Neuron (in vitro differentiated cells): Measurements from ENCODE around the gene ICE2.

Source experiments
- H2AFZ ChIP-seq: one replicate; pipeline ENCODE4 v1.6.1; 2013; ENCODE audit warnings: low read depth, mild to moderate bottlenecking, inconsistent platforms, low read length, moderate library complexity
- H3K27me3 ChIP-seq: one replicate; pipeline ENCODE4 v1.6.1; 2013; ENCODE audit warnings: low read length; ENCODE audit not compliant: insufficient read depth
- H3K36me3 ChIP-seq: one replicate; pipeline ENCODE4 v1.6.1; 2013; ENCODE audit warnings: low read length; ENCODE audit not compliant: insufficient read depth
- H3K4me1 ChIP-seq: one replicate; pipeline ENCODE4 v1.6.1; 2013; ENCODE audit warnings: low read length; ENCODE audit not compliant: insufficient read depth
- H3K4me3 ChIP-seq: 2 replicates; pipeline ENCODE4 v1.5.1; 2013; ENCODE audit warnings: mild to moderate bottlenecking, low read length, moderate library complexity
- H3K9me3 ChIP-seq: one replicate; pipeline ENCODE4 v1.6.1; 2013; ENCODE audit warnings: low read length

The ICE2 gene

GRCh38 chr15:60458721-60459120 is 20.2 kb downstream of the ICE2 start:
- Histone ChIP-seq H3K36me3 (peaks cover 44% of the 10 kb centered on the region), H2AFZ (no peak overlapping the region), H3K9me3 (no peaks in the 10 kb centered on the region), H3K4me1 (no peaks in the 10 kb centered on the region), H3K4me3 (no peak overlapping the region), H3K27me3 (no peaks in the 10 kb centered on the region)

- Histone ChIP-seq H3K4me3 (no peak overlapping the region), H3K27me3 (no peaks in the 10 kb centered on the region), H3K9me3 (no peaks in the 10 kb centered on the region), H3K4me1 (no peaks in the 10 kb centered on the region), H3K36me3 (peaks cover 46% of the 10 kb centered on the region), H2AFZ (no peak overlapping the region)
Observed at GRCh38 chr15:60457985-60458384, 21.0 kb downstream of the ICE2 start.

- no peaks in the 10 kb centered on the region for H3K9me3 ChIP-seq
- H3K36me3 ChIP-seq: peaks cover 52% of the 10 kb centered on the region
- no peak overlapping the region for H2AFZ ChIP-seq
- H3K4me3 ChIP-seq: no peak overlapping the region
- no peaks in the 10 kb centered on the region for H3K4me1 ChIP-seq
- no peaks in the 10 kb centered on the region for H3K27me3 ChIP-seq
Observed at GRCh38 chr15:60454824-60455223, 24.1 kb downstream of the ICE2 start.

GRCh38 chr15:60448668-60449360 is 30.1 kb downstream of the ICE2 start:
- no peaks in the 10 kb centered on the region for H3K9me3 ChIP-seq
- no peak overlapping the region for H3K4me3 ChIP-seq
- H3K36me3 ChIP-seq: peaks cover 59% of the 10 kb centered on the region
- no peaks in the 10 kb centered on the region for H3K27me3 ChIP-seq
- H2AFZ ChIP-seq: no peak overlapping the region
- H3K4me1 ChIP-seq: no peaks in the 10 kb centered on the region

GRCh38 chr15:60444289-60444912 is 34.5 kb downstream of the ICE2 start:
- Histone ChIP-seq H3K4me3 (no peak overlapping the region), H3K27me3 (no peaks in the 10 kb centered on the region), H3K36me3 (peaks cover 51% of the 10 kb centered on the region), H3K4me1 (no peaks in the 10 kb centered on the region), H2AFZ (no peak overlapping the region), H3K9me3 (no peaks in the 10 kb centered on the region)

- Histone ChIP-seq H2AFZ (no peak overlapping the region), H3K27me3 (no peaks in the 10 kb centered on the region), H3K36me3 (peaks cover 44% of the 10 kb centered on the region), H3K4me1 (no peaks in the 10 kb centered on the region), H3K9me3 (no peaks in the 10 kb centered on the region), H3K4me3 (no peak overlapping the region)
Observed at GRCh38 chr15:60442763-60443162, 36.2 kb downstream of the ICE2 start.

GRCh38 chr15:60442031-60442650 is 36.8 kb downstream of the ICE2 start:
- H3K27me3 ChIP-seq: no peaks in the 10 kb centered on the region
- H3K36me3 ChIP-seq: peaks cover 38% of the 10 kb centered on the region
- H2AFZ ChIP-seq: no peak overlapping the region
- no peaks in the 10 kb centered on the region for H3K9me3 ChIP-seq
- H3K4me1 ChIP-seq: no peaks in the 10 kb centered on the region
- no peak overlapping the region for H3K4me3 ChIP-seq

- Histone ChIP-seq H3K4me3 (no peak overlapping the region), H3K27me3 (no peaks in the 10 kb centered on the region), H3K9me3 (no peaks in the 10 kb centered on the region), H3K36me3 (peaks cover 32% of the 10 kb centered on the region), H2AFZ (no peak overlapping the region), H3K4me1 (no peaks in the 10 kb centered on the region)
Observed at GRCh38 chr15:60441331-60441730, 37.6 kb downstream of the ICE2 start.

- H2AFZ ChIP-seq: no peak overlapping the region
- no peak overlapping the region for H3K4me3 ChIP-seq
- H3K36me3 ChIP-seq: peaks cover 41% of the 10 kb centered on the region
- H3K9me3 ChIP-seq: no peaks in the 10 kb centered on the region
- H3K4me1 ChIP-seq: no peaks in the 10 kb centered on the region
- H3K27me3 ChIP-seq: no peaks in the 10 kb centered on the region
Observed at GRCh38 chr15:60438646-60439045, 40.3 kb downstream of the ICE2 start.

- Histone ChIP-seq H2AFZ (no peak overlapping the region), H3K36me3 (peaks cover 56% of the 10 kb centered on the region), H3K4me1 (peaks cover 10% of the 10 kb centered on the region), H3K4me3 (no peak overlapping the region), H3K9me3 (no peaks in the 10 kb centered on the region), H3K27me3 (no peaks in the 10 kb centered on the region)
Observed at GRCh38 chr15:60428935-60429334, 50.0 kb downstream of the ICE2 start.

- Histone ChIP-seq H2AFZ (no peak overlapping the region), H3K9me3 (no peaks in the 10 kb centered on the region), H3K27me3 (no peaks in the 10 kb centered on the region), H3K4me1 (peaks cover 24% of the 10 kb centered on the region), H3K4me3 (no peak overlapping the region), H3K36me3 (peaks cover 53% of the 10 kb centered on the region)
Observed at GRCh38 chr15:60426870-60427508, 52.0 kb downstream of the ICE2 start.

GRCh38 chr15:60425461-60425860 is 53.5 kb downstream of the ICE2 start:
- H3K4me3 ChIP-seq: no peak overlapping the region
- H3K36me3 ChIP-seq: peaks cover 46% of the 10 kb centered on the region
- no peak overlapping the region for H2AFZ ChIP-seq
- no peaks in the 10 kb centered on the region for H3K27me3 ChIP-seq
- peaks cover 24% of the 10 kb centered on the region for H3K4me1 ChIP-seq
- no peaks in the 10 kb centered on the region for H3K9me3 ChIP-seq

GRCh38 chr15:60424006-60424405 is 54.9 kb downstream of the ICE2 start:
- Histone ChIP-seq H3K36me3 (peaks cover 39% of the 10 kb centered on the region), H3K4me1 (peaks cover 24% of the 10 kb centered on the region), H3K4me3 (no peak overlapping the region), H3K27me3 (no peaks in the 10 kb centered on the region), H2AFZ (no peak overlapping the region), H3K9me3 (no peaks in the 10 kb centered on the region)
